BE2C (cell line): Measurements from ENCODE around the gene GPSM1.

Experiments
- DNase-seq: peaks from one replicate; pipeline ENCODE4 v3.0.0-alpha.2; 2020
- H3K27me3 ChIP-seq: fragments of 250-450 bp; sonication (Bioruptor Pico); 2 replicates; pipeline ENCODE4 v1.5.1; 2020; ENCODE audit warnings: mild to moderate bottlenecking
- H3K36me3 ChIP-seq: fragments of 250-450 bp; sonication (Bioruptor Pico); 2 replicates; pipeline ENCODE4 v1.5.1; 2020; ENCODE audit warnings: mild to moderate bottlenecking
- H3K4me1 ChIP-seq: fragments of 250-450 bp; sonication (Bioruptor Pico); 2 replicates; pipeline ENCODE4 v1.5.1; 2020
- H3K4me3 ChIP-seq: 2 replicates; pipeline ENCODE4 v1.5.1; 2011; ENCODE audit warnings: low read depth, low read length
- H3K9me3 ChIP-seq: fragments of 250-450 bp; sonication (Bioruptor Pico); 2 replicates; pipeline ENCODE4 v1.5.1; 2020
- TF ChIP-seq, protein P1 (sequence below): IDR thresholded peaks from 2 replicates; pipeline ENCODE4 v1.5.1; 2012; ENCODE audit warnings: mild to moderate bottlenecking, low read depth, low read length

The GPSM1 gene

DNA sequence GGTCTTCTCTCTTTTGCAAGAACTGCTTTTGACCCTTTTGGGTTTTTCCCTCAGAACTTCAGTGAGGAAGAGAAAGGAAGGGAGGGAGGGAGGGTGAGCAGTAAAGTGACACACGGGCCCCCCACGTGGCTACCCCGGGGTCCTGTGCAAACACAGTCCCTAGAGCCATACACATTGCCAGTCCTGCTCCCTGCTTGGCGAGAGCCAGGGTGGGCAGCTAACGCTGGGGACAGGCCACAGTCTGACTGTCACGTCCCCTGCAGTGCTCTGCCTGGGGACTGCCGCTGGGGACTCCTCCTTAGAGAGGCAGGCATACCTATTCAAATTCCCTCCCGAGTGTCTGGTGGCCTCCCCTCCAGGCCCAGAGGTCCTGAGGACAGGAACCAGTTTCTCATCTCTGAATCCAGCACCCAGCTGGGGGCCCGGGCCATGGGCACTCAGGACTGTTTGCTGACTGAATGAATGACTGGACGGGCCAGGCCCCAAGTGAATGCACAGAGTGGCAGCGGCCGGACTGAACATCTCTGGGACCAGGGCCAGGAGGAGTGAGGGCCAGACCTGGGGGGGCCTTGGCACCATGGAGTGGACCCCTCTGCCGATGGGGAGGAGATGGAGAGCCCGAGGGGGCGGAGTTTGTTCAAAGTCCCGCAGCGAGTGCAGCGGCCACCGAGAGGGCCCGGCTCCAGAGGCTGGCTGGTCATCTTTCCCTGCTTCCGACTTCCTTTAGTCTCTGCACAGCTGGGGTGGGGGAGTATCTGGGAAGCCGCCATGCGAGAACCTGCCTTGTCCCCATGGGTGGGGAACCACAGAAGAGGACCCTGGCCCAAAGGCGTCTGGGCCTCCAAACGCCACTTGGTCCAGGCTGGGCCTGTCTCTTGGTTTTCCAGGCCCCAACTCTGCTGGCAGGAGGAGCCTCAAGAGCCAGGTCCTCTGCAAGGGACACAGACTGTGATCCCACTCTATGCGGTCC lies 29.3 kb upstream of the GPSM1 start:
- TF ChIP-seq, protein P1, sequence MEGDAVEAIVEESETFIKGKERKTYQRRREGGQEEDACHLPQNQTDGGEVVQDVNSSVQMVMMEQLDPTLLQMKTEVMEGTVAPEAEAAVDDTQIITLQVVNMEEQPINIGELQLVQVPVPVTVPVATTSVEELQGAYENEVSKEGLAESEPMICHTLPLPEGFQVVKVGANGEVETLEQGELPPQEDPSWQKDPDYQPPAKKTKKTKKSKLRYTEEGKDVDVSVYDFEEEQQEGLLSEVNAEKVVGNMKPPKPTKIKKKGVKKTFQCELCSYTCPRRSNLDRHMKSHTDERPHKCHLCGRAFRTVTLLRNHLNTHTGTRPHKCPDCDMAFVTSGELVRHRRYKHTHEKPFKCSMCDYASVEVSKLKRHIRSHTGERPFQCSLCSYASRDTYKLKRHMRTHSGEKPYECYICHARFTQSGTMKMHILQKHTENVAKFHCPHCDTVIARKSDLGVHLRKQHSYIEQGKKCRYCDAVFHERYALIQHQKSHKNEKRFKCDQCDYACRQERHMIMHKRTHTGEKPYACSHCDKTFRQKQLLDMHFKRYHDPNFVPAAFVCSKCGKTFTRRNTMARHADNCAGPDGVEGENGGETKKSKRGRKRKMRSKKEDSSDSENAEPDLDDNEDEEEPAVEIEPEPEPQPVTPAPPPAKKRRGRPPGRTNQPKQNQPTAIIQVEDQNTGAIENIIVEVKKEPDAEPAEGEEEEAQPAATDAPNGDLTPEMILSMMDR: no peak
- Histone ChIP-seq H3K27me3 (no peaks in the 10 kb centered on the region), H3K36me3 (no peaks in the 10 kb centered on the region), H3K4me1 (0 out of 2 replicates have a peak, but pooled peaks cover 3% of the 10 kb centered on the region), H3K9me3 (no peaks in the 10 kb centered on the region), H3K4me3 (no peak overlapping the region)
- DNase-seq: no peak

DNA sequence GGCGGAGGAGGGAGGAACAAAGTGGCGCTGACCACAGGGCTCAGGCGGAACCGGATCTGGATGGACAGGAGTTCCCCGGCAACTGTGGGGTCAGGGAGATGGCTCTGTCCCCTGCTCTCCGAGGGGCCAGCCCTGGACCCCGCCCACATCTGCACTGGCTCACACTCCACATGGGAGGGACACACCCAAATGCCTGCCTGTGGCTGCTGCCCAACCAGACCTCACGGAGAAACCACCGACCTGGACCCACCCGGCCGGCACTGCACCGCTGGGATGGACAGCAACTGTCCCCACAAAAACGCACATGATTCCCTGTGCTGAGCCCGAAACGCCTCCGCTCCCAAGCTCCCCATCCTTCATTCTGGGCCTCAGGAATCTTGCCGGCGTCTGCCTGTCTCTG lies 28.2 kb upstream of the GPSM1 start:
- no peak overlapping the region for H3K4me3 ChIP-seq
- H3K36me3 ChIP-seq: no peaks in the 10 kb centered on the region
- H3K27me3 ChIP-seq: no peaks in the 10 kb centered on the region
- H3K9me3 ChIP-seq: no peaks in the 10 kb centered on the region
- DNase-seq: no peak
- 0 out of 2 replicates have a peak, but pooled peaks cover 3% of the 10 kb centered on the region for H3K4me1 ChIP-seq
- TF ChIP-seq, protein P1: no peak

DNA sequence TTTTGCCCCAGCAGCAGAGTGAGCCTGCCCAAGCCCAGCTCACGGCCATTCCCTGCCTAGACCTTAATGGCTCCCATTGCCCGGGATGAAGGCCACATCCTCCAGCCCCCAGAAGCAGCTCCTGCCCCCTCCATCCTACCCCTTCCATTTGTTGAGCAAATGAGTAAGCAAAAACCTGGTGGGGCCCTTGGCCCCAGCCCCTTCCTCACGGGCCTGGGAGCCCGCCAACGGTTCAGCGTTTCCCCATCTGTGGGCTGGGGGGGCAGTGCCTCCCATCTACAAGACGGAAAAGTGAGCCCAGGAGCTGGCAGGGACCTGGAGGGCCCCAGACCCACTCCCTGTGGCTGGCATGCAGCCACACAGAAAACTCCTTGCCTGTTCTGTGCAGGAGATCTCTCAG lies 27.8 kb upstream of the GPSM1 start:
- Histone ChIP-seq H3K4me1 (0 out of 2 replicates have a peak, but pooled peaks cover 3% of the 10 kb centered on the region), H3K36me3 (no peaks in the 10 kb centered on the region), H3K27me3 (no peaks in the 10 kb centered on the region), H3K9me3 (no peaks in the 10 kb centered on the region), H3K4me3 (no peak overlapping the region)
- TF ChIP-seq, protein P1: no peak
- DNase-seq: no peak

DNA sequence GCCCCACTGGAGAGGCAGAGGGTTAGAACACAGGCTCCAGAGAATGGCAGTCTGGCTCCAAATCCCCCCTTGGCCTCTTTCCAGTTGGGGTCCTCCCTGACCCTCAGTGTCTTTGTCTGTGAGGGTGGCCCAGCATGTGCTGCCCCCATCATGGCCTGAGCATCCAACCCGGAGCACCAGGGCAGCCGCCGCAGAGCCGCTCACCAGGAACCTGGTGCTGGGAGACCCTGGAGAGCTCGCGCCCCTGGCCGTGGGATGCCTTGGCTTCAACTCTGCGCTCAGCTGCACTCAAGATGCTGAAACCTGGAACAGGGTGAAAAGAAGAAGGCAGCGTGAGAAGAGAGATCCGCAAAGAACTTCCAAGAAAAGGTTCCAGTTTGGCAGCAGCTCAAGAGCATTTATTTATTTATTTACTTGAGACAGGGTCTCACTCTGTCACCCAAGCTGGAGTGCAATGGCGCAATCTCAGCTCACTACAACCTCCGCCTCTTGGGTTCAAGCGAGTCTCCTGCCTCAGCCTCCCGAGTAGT lies 27.3 kb upstream of the GPSM1 start:
- Histone ChIP-seq H3K27me3 (no peaks in the 10 kb centered on the region), H3K4me3 (no peak overlapping the region), H3K36me3 (no peaks in the 10 kb centered on the region), H3K4me1 (0 out of 2 replicates have a peak, but pooled peaks cover 3% of the 10 kb centered on the region), H3K9me3 (no peaks in the 10 kb centered on the region)
- TF ChIP-seq, protein P1: no peak
- no peak for DNase-seq

DNA sequence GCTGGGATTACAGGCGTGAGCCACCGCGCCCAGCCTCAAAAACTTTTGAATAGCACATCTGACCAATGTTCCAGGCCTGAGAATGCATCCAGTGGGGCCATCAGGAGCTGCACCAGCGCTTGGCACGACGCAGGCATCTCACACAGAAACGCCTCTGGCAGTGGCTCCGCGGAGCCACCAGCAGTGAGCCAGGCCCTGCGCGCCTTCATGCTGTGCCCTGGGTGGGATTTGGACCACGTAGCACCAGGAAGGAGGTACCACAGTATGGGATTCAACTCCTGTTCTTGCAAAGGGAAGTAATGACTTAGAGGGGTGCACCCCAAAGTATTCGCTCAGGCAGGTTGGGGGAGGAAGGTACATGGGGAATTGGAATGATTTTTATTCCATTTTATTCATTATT lies 26.5 kb upstream of the GPSM1 start:
- no peaks in the 10 kb centered on the region for H3K27me3 ChIP-seq
- TF ChIP-seq, protein P1: no peak
- H3K4me3 ChIP-seq: no peak overlapping the region
- DNase-seq: no peak
- H3K4me1 ChIP-seq: peaks cover 9% of the 10 kb centered on the region
- H3K36me3 ChIP-seq: no peaks in the 10 kb centered on the region
- H3K9me3 ChIP-seq: no peaks in the 10 kb centered on the region

DNA sequence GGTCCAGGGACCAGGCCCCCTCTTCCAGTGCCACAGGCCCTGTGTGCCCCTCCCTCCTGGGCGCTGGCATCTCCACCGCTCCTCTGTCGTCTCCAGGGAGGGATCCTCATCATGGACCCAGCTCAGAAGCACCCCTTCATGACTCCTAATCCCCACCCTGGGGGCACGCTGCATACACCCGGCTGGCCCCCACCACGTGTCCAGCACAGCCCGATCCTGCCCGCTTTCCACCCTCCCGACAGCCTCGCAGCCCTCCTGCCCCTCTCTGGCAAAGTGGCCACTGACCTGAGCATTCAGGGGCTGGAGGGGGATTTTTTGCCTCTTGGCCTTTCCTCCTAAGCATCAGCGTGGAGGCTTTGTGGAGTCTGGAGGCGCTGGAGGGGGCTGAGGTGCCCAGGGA lies 24.8 kb upstream of the GPSM1 start:
- no peak for DNase-seq
- H3K4me3 ChIP-seq: no peak overlapping the region
- no peaks in the 10 kb centered on the region for H3K36me3 ChIP-seq

More for the DNA sequence above, 24.8 kb upstream of the GPSM1 start:
- H3K27me3 ChIP-seq: no peaks in the 10 kb centered on the region
- H3K9me3 ChIP-seq: no peaks in the 10 kb centered on the region
- TF ChIP-seq, protein P1: no peak
- peaks cover 14% of the 10 kb centered on the region for H3K4me1 ChIP-seq
